GM19372 (cell line): ENCODE data around the gene ITGA4.

Experiments
- ATAC-seq: cut with Tn5 transposase; IDR thresholded peaks from one replicate; pipeline ENCODE4 v1.9.1; 2021; ENCODE audit warnings: mild to moderate bottlenecking, low read depth, moderate library complexity; ENCODE audit not compliant: unreplicated experiment

Gene ITGA4

DNA sequence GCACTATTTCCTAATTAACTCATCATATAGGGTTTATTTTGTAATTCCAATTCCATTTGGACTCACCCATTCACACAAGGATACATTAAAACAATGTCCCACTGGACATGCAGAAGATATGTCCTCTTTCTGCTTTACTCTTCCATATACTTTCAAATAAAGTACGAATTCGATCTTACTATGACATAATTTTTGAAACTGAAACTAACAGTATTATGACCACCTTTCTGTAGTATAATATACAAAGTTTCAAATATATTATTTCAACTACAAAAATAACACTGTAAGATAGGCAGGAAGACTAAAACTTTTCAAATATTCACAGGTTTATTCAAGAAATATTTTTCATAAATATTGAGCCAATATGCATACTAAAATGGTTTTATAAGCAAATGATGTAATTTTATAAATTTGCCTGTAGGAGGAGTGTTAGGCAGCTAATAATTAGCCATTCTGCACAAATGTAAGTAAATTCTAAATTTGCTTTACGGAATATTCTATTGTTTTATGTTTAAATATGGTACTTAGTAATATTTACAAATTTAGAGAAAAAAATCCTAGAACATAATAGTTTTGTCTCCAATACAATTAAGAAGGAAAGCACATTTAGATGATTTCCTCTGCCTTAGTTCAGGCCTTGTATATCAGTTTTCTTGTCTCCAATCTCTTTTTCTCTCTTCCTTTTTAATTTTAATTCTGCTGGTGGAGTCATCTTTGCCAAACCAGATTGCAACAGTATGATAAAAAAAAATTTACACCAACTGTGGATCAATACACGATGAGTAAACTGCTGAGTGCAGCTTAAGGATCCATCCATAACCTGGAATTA, 113.9 kb downstream of the ITGA4 start:
- ATAC-seq, result no peak

DNA sequence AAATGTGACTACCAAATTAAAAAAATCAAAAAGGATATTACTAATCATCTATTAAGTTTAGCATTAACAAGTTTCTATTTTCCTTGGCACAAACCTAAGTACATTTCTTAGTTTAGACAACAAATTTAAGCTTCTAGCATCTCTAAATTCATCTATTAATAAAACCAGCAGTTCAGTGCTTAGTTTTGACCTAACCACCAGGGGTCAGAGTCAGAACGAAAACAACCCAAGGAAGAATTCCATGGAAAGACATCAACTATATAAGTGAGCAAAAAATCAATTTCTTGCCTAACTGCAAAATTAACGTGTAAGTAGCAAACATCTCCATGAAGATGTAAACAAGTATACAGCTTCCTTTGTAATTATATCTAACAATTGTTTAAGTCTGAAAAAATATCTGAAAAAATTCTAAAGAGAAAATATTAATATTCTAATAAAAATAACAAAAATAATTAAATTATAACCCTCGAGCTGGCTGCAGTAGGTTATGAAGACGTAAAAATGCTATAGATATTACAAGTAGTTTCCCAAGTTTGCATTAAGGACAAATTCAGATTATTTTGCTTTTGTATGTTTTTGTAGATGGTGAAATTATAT, 116.1 kb downstream of the ITGA4 start:
- ATAC-seq, result no peak

DNA sequence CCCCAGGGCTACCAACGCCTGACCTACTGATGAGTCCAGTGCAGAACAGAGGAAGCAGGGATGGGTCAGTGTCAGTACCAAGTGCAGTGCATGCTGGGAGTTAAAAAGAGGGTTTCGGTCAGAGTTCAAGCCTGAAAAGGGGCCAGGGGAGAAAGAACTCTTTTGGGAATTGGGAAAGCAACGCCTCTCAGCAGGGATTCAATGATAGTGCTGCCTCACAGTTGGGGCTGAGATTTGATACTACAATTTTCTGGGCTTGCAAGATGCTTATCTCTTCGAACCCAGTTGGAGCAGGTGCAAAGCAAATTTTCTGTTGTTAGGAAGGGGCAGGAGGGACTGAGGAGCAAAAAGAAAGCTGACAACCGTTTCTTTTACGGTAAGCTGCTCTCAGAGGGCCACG, 117.1 kb downstream of the ITGA4 start:
- no peak for ATAC-seq

DNA sequence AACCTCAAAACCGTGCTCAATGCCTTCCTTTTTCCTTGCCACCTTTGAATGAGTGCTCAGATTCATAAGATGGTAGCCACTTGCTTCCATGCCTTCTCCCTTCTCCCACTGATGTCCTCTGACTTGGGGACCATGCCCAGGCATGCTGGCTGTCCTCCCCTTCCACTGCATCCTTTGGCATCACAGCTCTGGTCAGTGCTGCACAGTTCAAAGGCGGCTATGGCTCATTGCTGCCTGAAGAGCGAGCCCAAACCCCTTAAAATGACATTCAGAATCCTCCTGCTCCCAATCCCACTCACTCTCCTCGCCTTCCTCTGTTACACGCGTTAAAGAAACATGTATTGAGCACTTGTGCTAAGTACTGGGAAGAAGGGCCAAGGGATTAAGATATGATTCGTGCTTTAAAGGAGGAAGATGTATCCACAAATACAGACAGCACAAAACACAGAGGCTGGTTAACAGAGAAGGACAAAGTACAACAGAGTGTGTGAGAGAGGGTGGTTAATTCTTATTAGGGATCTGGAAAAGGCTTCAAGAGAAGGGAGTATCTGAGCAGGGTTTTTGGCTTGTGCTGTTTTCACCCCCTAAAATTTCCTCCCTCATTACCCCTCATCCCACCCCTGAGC, 118.0 kb downstream of the ITGA4 start:
- ATAC-seq, result no peak

DNA sequence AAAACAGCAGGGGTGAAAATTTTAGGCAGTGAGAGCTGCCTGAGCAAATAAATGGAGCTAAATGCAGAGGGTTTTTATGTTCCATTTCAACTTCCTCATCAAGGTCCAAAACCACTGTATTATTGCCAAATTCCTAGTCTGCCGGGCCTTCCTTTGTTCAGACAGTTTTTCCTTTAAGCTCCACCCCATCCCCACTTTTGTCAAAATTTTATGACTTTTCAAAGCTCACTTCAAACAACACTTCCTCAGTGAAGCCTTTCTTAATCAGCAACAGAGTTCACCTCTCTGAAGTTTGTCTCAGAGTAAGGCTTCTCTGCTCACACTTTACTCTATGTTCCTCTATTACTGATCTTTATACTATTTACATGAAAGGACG, 118.5 kb downstream of the ITGA4 start:
- ATAC-seq, result no peak

DNA sequence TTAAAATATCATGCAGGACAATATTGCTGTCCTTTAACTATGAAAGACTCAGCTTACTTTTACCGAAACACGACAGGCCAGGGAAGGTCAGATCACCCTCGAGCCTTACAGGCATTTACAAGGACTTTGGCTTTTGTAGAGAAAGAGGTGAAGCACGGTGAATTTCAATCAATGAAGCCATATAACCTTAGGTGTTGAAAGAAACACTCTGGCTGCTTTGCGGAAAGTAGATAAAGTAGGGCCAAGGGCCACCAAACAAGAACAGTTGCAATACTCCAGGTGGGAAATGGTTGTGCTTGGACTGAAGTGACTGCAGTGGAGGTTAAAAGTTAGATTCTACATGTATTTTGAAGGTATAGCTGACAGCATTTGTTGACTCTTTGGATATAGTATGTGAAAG, 119.2 kb downstream of the ITGA4 start:
- ATAC-seq, result no peak

DNA sequence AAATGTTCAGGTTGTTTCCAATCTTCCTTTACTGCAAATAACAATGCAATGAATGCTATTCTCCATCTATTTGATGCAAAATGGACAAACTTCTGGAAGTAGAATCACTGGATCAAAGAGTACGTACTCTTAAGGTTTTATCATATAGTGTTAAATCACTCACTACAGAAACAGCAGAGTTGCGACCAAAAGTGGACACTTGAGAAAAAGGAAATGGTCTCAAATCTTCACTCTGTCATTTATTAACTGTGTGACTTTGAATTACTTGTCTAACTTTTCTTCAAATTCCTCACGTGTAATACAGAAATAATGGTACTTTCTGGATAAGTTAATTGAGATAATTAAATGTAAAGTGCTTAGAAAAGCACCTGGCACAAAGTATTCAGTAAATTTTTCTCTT, 121.6 kb downstream of the ITGA4 start:
- ATAC-seq, result peak; percentile 40

DNA sequence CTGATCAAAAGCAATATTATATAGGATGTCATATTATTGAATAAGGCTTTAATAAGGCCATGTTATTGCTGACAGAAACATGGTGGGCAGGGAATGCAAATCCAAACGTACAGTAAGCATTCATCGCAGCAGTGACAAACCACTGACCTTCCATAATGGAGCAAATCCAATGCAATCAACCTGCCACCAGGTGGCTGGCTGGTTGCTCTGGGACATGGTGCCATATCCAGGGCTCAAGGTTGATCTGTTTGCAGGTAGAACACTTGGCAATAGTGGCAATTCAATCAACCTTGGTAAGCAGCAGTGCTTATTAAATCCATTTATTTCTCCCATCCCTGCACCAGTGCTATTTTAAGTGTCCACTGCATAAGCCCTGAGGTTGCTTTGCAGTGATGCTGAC, 124.3 kb downstream of the ITGA4 start:
- no peak for ATAC-seq

DNA sequence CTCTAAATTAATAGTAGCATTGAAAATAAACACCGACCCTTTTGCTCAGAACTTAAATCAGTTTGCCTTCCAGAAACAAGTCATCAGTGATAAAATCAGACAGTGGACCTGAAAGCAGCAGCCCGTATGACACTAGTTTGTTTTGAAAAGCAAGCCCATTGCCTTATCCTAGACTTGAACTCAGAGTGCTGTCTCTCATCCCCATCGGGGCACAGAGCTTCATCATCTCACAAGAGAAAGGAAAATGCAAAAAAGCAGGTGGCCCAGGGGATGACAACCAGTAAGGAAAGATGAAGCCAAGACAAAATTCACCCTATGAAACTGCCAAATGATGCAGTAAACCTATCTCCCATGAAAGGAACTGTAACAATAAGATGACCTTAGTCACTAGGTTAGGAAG, 128.5 kb downstream of the ITGA4 start:
- ATAC-seq, result no peak
